Measurements from ENCODE around the gene PLEKHM1. TPM values are rescaled to one million over a fixed set of nuclear protein-coding genes. Genes with fewer than 3 reads are reported as not detected.
A peak's percentile ranks its signal among the peaks of the same experiment; 100 is the strongest.

The PLEKHM1 gene
- total and polyA plus RNA-seq, 2 donors (not counting 3 experiments of a cell fraction or from before 2014, with no cell fraction given) = 29.7 to 52.0 TPM

- no peaks in the 10 kb centered on the region for H3K9me3 ChIP-seq (replicated peaks; ENCODE audit: control insufficient read depth, insufficient read depth, low read length)
- no TSS peak for BruUV-seq (replicated peaks)
- intact Hi-C loops (cut with micrococcal nuclease) = loop anchor here (2.0 to 10.0 kb wide), 2 partner anchors 34 to 440 kb away; no protein-coding TSS in a partner anchor
- H4K20me1 ChIP-seq (replicated peaks; ENCODE audit: control insufficient read depth, extremely low read depth, insufficient read depth, low read length) = no peaks in the 10 kb centered on the region
- H3K4me3 ChIP-seq (replicated peaks in 1 of 3; ENCODE audit: insufficient read depth in 1 of 3, low read depth in 1 of 3, low read length in 3 of 3) = no peak overlapping the region
- FAIRE-seq = peak; percentile 79
- TF ChIP-seq CTCF (IDR thresholded peaks at IDR 0.05; ENCODE audit: extremely low read depth in 1 of 2, insufficient read depth in 1 of 2, low read depth in 1 of 2, low read length in 2 of 2) (peak; percentile 62 to 78), GATA2 (IDR thresholded peaks at IDR 0.05; ENCODE audit: insufficient read depth, insufficient read length, low read depth, low read length) (no peak), FOS (IDR thresholded peaks at IDR 0.05; ENCODE audit: borderline replicate concordance, insufficient read depth, low read length) (no peak), EZH2 (IDR thresholded peaks at IDR 0.05; ENCODE audit: borderline replicate concordance, low read depth, low read length, severe bottlenecking) (no peak), MYC (IDR thresholded peaks at IDR 0.05; ENCODE audit: low read depth, low read length) (no peak), POLR2AphosphoS5 (IDR thresholded peaks at IDR 0.05; ENCODE audit: insufficient read depth, low read depth, low read length) (no peak), POLR2A (IDR thresholded peaks at IDR 0.05; ENCODE audit: low read depth, low read length) (no peak), MAX (IDR thresholded peaks at IDR 0.05; ENCODE audit: insufficient read depth, insufficient read length) (no peak), JUN (IDR thresholded peaks at IDR 0.05; ENCODE audit: borderline replicate concordance, insufficient read depth, insufficient read length, low read depth) (no peak)
- POLR2A ChIA-PET = no interaction called here
- no peak overlapping the region for H3K4me2 ChIP-seq (ENCODE audit: insufficient read depth, low read length)
- no peak overlapping the region for H3K9ac ChIP-seq (replicated peaks; ENCODE audit: extremely low read depth, insufficient read depth, low read length)
- peaks cover 0 to 12% of the 10 kb centered on the region in 2 experiments for H3K36me3 ChIP-seq (ENCODE audit: control insufficient read depth in 2 of 2, extremely low read depth in 1 of 2, insufficient read depth in 2 of 2, low read length in 2 of 2)
- peak; percentile 78 for DNase-seq (ENCODE audit: low read depth, low spot score)
- H3K9me1 ChIP-seq (replicated peaks; ENCODE audit: control insufficient read depth, extremely low read depth, insufficient read depth, low read length) = no peaks in the 10 kb centered on the region
- dilution Hi-C loops (cut with MboI; ENCODE audit: extremely low pct_ligation_motif_present, low sequenced_read_pairs) = no loop called here
- no peak overlapping the region for H3K27ac ChIP-seq (ENCODE audit: insufficient read depth, low read depth, low read length)
- H3K27me3 ChIP-seq (ENCODE audit: control insufficient read depth in 2 of 2, insufficient read depth in 2 of 2, low read length in 2 of 2) = no peaks in the 10 kb centered on the region
- CTCF ChIA-PET = interaction anchor here (0.6 to 12.8 kb wide), 13 partner anchors 10 to 459 kb away, joined by 3 to 283 read pairs (median 5); no protein-coding TSS in a partner anchor
- H2AFZ ChIP-seq (ENCODE audit: low read depth, low read length) = peak overlapping the region; percentile 35
- H3K79me2 ChIP-seq (ENCODE audit: control insufficient read depth, insufficient read depth, low read length) = no peaks in the 10 kb centered on the region
- no peaks in the 10 kb centered on the region for H3K4me1 ChIP-seq (ENCODE audit: control insufficient read depth, extremely low read depth, insufficient read depth, low read length)
Measured at GRCh38 chr17:45394913-45395568, 95.5 kb downstream of the PLEKHM1 start.

All from endothelial cell of umbilical vein (primary cell).